Aorta (tissue), 5 donors: Measurements from ENCODE around the gene CNTN1. TPM values are rescaled to one million over a fixed set of nuclear protein-coding genes. Genes with fewer than 3 reads are reported as not detected.
"Not testable (repeated sequence)": the region's sequence is repeated elsewhere in the genome, so short reads cannot be mapped to it uniquely, and the experiment has no call there.

Source experiments
- ATAC-seq: fragments of 200-7000 bp; cut with Tn5 transposase; one replicate; pipeline ENCODE4 v1.9.1; 2022; ENCODE audit warnings: moderate library complexity; ENCODE audit not compliant: low FRiP score
- DNase-seq, 2 donors: peaks; one replicate each; pipeline ENCODE4 v3.0.0-alpha.2; 2020
- H3K27ac ChIP-seq, 2 donors: one replicate each; pipeline ENCODE4 v1.5.1; 2013; ENCODE audit warnings: low read length in 2 of 2, mild to moderate bottlenecking in 2 of 2, moderate library complexity in 2 of 2, control low read depth in 1 of 2, inconsistent platforms in 1 of 2, low read depth in 1 of 2
- H3K27me3 ChIP-seq, 2 donors: one replicate each; pipeline ENCODE4 v1.6.1; 2013; ENCODE audit warnings: control low read depth in 1 of 2, low read length in 1 of 2, mild to moderate bottlenecking in 1 of 2, moderate library complexity in 1 of 2; ENCODE audit not compliant: insufficient read depth in 2 of 2, control insufficient read depth in 1 of 2
- H3K36me3 ChIP-seq, 2 donors: one replicate each; pipeline ENCODE4 v1.6.1; 2013; ENCODE audit warnings: control low read depth in 1 of 2, low read length in 1 of 2, mild to moderate bottlenecking in 1 of 2; ENCODE audit not compliant: insufficient read depth in 2 of 2, control insufficient read depth in 1 of 2
- H3K4me1 ChIP-seq, 2 donors: one replicate each; pipeline ENCODE4 v1.6.1; 2013; ENCODE audit warnings: low read length in 2 of 2, control low read depth in 1 of 2, mild to moderate bottlenecking in 1 of 2, moderate library complexity in 1 of 2; ENCODE audit not compliant: insufficient read depth in 2 of 2, control insufficient read depth in 1 of 2
- H3K4me3 ChIP-seq, 2 donors: one replicate each; pipeline ENCODE4 v1.5.1; 2013; ENCODE audit warnings: low read length in 2 of 2, control low read depth in 1 of 2, mild to moderate bottlenecking in 1 of 2
- H3K9me3 ChIP-seq: one replicate; pipeline ENCODE4 v1.6.1; 2013; ENCODE audit warnings: mild to moderate bottlenecking, low read length; ENCODE audit not compliant: control insufficient read depth
- WGBS, 2 donors: extraction: QIAGEN DNeasy Blood & Tissue Kit; methylation state at CpG; one replicate each; pipeline ENCODE4 v1.1.7; 2013; 5-methylcytosine and 5-hydroxymethylcytosine counted together
- intact Hi-C, 2 donors: fragments of 100-400 bp; cut with DNase I; formaldehyde crosslinking; loops; one replicate each; pipeline versions ENCODE4 v1.14.2 to v1.15.0; 2022
- polyA plus RNA-seq, 2 donors: library from polyadenylated mRNA; stranded (reverse); fragments of 200-250 nt; gene quantifications; one replicate each; pipeline ENCODE4 v1.2.3, GENCODE V29; 2013
- total RNA-seq, 2 donors: library from RNA; stranded (reverse); fragmentation: NEBNext Ultra II Directional; extraction: Animal tissue kit (Norgen Biotek cat#: 25700); gene quantifications; one replicate each; pipeline ENCODE4 v1.2.1, GENCODE V29; 2021
- donor health status: healthy with polysubstance abuse.
- donor health status: Bipolar disorder and iron deficiency.
- donor health status: DM: no; HTN: no; CAD: no.
- donor health status: DM: no; HTN: no; CAD: no.
- donor health status: DM: yes; HTN: yes; CAD: no.

CNTN1 gene
- total and polyA plus RNA-seq, 4 donors = 1.0 to 23.0 (median 9.0) TPM

- Histone ChIP-seq H3K27me3 (no peaks in the 10 kb centered on the region), H3K36me3 (no peaks in the 10 kb centered on the region), H3K4me3 (no peak overlapping the region), H3K27ac (no peak overlapping the region), H3K4me1 (no peaks in the 10 kb centered on the region), H3K9me3 (no peaks in the 10 kb centered on the region)
- intact Hi-C loops = no loop called here
- ATAC-seq = no peak
- DNase-seq = no peak
- WGBS, 2 donors = 80 to 85% methylated on average over 5 of the region's 5 CpGs
Observed at GRCh38 chr12:41073633-41074472, 381.6 kb downstream of the CNTN1 start.

DNA sequence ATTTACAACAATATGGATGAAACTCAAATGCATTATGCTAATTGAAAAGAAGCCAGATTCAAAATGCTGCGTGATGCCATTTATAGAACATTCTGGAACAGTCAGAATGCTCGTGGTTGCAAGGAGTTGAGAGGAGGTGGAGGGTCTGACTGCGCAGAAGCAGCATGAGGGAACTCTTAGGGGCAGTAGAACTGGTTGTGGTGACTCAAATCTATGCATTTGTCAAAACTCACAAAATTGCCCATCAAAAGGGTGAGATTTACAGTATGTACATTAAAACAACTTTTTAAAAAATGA, 382.2 kb downstream of the CNTN1 start:
- Histone ChIP-seq H3K27ac (no peak overlapping the region), H3K27me3 (no peaks in the 10 kb centered on the region), H3K36me3 (no peaks in the 10 kb centered on the region), H3K4me1 (no peaks in the 10 kb centered on the region), H3K4me3 (no peak overlapping the region), H3K9me3 (peaks cover 1% of the 10 kb centered on the region)
- intact Hi-C loops = no loop called here
- ATAC-seq (no peak), DNase-seq (no peak)
- 67 to 70% methylated on average over 3 of the region's 3 CpGs for WGBS, 2 donors

- no peaks in the 10 kb centered on the region for H3K27me3 ChIP-seq
- ATAC-seq = no peak
- H3K4me1 ChIP-seq = no peaks in the 10 kb centered on the region
- H3K4me3 ChIP-seq = no peak overlapping the region
- intact Hi-C loops = no loop called here
- no peak for DNase-seq
- H3K27ac ChIP-seq = no peak overlapping the region
- H3K36me3 ChIP-seq = no peaks in the 10 kb centered on the region
- WGBS, 2 donors = 78 to 79% methylated on average over 7 of the region's 7 CpGs
- H3K9me3 ChIP-seq = peaks cover 3% of the 10 kb centered on the region
Observed at GRCh38 chr12:41076114-41076513, 383.9 kb downstream of the CNTN1 start.

- H3K27me3 ChIP-seq, H3K9me3 ChIP-seq, ATAC-seq, H3K36me3 ChIP-seq, intact Hi-C loops, H3K4me3 ChIP-seq, H3K27ac ChIP-seq, H3K4me1 ChIP-seq, DNase-seq: not testable (repeated sequence)
- 0% methylated on average over 1 of the region's 1 CpG for WGBS, 2 donors
Observed at GRCh38 chr12:41081241-41081640, 389.0 kb downstream of the CNTN1 start.

- Histone ChIP-seq H3K27ac (no peak overlapping the region), H3K9me3 (no peaks in the 10 kb centered on the region), H3K4me3 (no peak overlapping the region), H3K4me1 (no peaks in the 10 kb centered on the region), H3K36me3 (no peaks in the 10 kb centered on the region), H3K27me3 (no peaks in the 10 kb centered on the region)
- 74 to 81% methylated on average over 2 of the region's 2 CpGs for WGBS, 2 donors
- intact Hi-C loops = no loop called here
- no peak for DNase-seq
- ATAC-seq = no peak
Observed at GRCh38 chr12:41089438-41089837, 397.2 kb downstream of the CNTN1 start.

- ATAC-seq (no peak), DNase-seq (no peak)
- no peak overlapping the region for H3K4me3 ChIP-seq
- intact Hi-C loops = no loop called here
- no peaks in the 10 kb centered on the region for H3K9me3 ChIP-seq
- H3K27me3 ChIP-seq = no peaks in the 10 kb centered on the region
- no peak overlapping the region for H3K27ac ChIP-seq
- WGBS, 2 donors = 86 to 92% methylated on average over 1 of the region's 1 CpG
- H3K4me1 ChIP-seq = no peaks in the 10 kb centered on the region
- H3K36me3 ChIP-seq = no peaks in the 10 kb centered on the region
Observed at GRCh38 chr12:41092115-41092514, 399.9 kb downstream of the CNTN1 start.

DNA sequence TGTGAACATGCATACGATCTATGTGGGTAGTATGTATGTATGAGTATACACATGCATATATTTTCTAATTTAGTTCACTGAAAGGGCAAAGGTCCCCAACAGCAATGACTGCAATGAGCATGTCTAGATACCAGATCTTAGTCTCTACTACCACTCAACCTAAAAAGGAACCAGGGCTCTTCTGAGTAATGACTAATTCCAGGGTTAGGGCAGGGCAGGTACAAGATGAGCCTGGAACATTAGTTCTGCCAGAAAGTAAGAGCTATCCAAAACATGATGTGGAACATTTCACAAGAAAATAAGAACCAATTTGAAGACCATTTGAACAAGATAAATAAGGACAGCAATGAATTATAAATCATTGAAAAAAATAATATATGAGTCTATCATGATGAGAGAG, 404.6 kb downstream of the CNTN1 start:
- WGBS, 2 donors = 91 to 92% methylated on average over 1 of the region's 1 CpG
- H3K27me3 ChIP-seq = no peaks in the 10 kb centered on the region
- no peak for DNase-seq
- H3K27ac ChIP-seq = no peak overlapping the region
- H3K4me1 ChIP-seq = no peaks in the 10 kb centered on the region
- no peaks in the 10 kb centered on the region for H3K36me3 ChIP-seq
- intact Hi-C loops = no loop called here
- H3K4me3 ChIP-seq = no peak overlapping the region
- no peaks in the 10 kb centered on the region for H3K9me3 ChIP-seq
- ATAC-seq = no peak

DNA sequence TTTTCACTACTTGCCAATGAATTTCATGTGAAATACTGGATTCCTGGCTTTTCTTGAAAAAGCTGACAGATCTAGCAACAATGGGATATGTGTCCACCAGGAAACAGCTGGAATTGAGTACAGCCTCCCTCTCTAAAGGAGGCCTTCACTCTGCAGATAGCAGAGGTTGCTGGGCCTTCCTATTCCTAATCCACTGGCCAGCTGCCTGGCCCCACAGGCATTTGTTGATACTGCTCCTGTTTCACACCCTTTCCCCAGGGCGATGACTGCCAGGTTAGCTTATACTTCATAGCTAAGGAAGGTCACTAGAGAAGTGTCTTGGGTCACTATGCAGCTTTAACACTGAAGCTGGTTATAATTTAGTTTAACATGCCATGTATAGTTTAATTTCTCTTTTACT, 408.3 kb downstream of the CNTN1 start:
- no peaks in the 10 kb centered on the region for H3K9me3 ChIP-seq
- no peak overlapping the region for H3K27ac ChIP-seq
- H3K4me1 ChIP-seq = no peaks in the 10 kb centered on the region
- ATAC-seq = no peak
- H3K27me3 ChIP-seq = no peaks in the 10 kb centered on the region
- intact Hi-C loops = no loop called here
- H3K4me3 ChIP-seq = no peak overlapping the region
- H3K36me3 ChIP-seq = no peaks in the 10 kb centered on the region
- WGBS, 2 donors = 65 to 90% methylated on average over 1 of the region's 1 CpG
- DNase-seq = no peak

DNA sequence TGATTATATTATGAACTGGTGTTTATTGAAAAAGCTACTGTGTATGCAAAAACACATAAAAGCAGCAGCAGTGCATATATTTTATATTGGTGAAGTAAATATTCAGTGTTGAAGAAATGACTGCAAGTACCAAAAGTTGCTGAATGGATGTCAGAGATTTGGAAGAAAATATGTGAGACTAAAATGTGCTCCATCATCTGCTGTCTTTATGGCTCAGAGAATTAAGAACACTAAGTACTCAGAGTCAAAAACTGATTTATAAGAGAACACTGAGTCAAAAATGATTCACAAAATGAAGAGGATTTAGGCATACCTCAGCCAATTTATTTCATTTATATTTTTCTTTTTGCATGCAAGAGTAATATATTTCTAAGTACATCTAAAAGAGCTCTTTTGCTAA, 409.6 kb downstream of the CNTN1 start:
- Histone ChIP-seq H3K9me3 (no peaks in the 10 kb centered on the region), H3K4me1 (no peaks in the 10 kb centered on the region), H3K27me3 (no peaks in the 10 kb centered on the region), H3K27ac (no peak overlapping the region), H3K4me3 (no peak overlapping the region), H3K36me3 (no peaks in the 10 kb centered on the region)
- DNase-seq (no peak), ATAC-seq (no peak)
- intact Hi-C loops = no loop called here
